Measurements from ENCODE around the gene HJV. TPM values are rescaled to one million over a fixed set of nuclear protein-coding genes. Genes with fewer than 3 reads are reported as not detected.

Gene HJV
- total and polyA plus RNA-seq, 8 donors = not detected

DNA sequence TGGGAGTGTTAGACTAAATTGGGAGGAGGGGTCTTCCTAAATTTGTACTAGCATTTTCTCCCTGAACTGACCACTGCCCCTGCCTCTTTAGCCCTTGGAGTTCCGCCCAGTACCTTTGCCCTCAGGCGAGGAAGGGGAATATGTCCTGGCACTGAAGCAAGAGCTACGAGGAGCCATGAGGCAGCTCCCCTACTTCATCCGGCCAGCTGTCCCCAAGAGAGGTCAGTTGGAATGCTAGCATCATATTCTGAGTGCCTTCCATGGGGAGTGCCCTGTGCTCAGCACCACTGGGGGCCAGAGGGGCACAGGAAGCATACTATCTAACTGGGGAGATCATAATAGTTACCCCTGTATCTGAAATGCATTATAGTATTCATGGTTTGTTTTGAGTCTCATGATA lies 46.3 kb downstream of the HJV start:
- WGBS, 5 donors = 73 to 86% (median 81%) methylated on average over 4 of the region's 4 CpGs
- peaks cover 0 to 14% (median 4%) of the 10 kb centered on the region in 4 donors for H3K36me3 ChIP-seq
- TF ChIP-seq CTCF (IDR thresholded peaks at IDR 0.05) (no peak), POLR2AphosphoS5 (IDR thresholded peaks at IDR 0.05) (no peak), EP300 (IDR thresholded peaks at IDR 0.05) (no peak), POLR2A (IDR thresholded peaks at IDR 0.05) (no peak)
- no peak overlapping the region for H3K4me3 ChIP-seq
- H3K4me1 ChIP-seq = peaks cover 27 to 34% (median 32%) of the 10 kb centered on the region in 4 donors
- intact Hi-C loops (cut with DNase I; ENCODE audit: low total_unique reads) = no loop called here
- no peaks in the 10 kb centered on the region for H3K9me3 ChIP-seq
- H3K27ac ChIP-seq = no peak overlapping the region
- no peak for DNase-seq
- no peaks in the 10 kb centered on the region for H3K27me3 ChIP-seq

DNA sequence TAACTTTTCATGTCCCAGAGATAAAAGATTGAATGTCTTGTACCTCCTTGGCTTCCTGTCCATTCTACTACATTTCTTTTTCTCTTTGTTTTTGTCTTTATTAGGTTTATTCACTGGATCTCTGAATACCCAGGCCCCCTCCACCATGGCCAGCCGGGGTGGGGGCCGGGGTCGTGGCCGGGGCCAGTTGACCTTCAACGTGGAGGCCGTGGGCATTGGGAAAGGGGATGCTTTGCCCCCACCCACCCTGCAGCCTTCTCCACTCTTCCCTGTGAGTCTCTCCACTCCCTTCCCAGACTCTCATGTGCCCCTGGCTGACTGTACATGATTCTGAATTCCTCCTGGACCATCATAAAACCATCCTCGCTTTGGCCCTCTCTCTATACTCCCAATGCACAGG lies 46.8 kb downstream of the HJV start:
- TF ChIP-seq EP300 (IDR thresholded peaks at IDR 0.05) = no peak
- no peak for TF ChIP-seq POLR2AphosphoS5 (IDR thresholded peaks at IDR 0.05)
- TF ChIP-seq CTCF (IDR thresholded peaks at IDR 0.05) = no peak
- no peak for TF ChIP-seq POLR2A (IDR thresholded peaks at IDR 0.05)
- intact Hi-C loops (cut with DNase I; ENCODE audit: low total_unique reads) = loop anchor here (5.0 kb wide), 1 partner anchor 38 kb away; no protein-coding TSS in a partner anchor
- no peak for DNase-seq

DNA sequence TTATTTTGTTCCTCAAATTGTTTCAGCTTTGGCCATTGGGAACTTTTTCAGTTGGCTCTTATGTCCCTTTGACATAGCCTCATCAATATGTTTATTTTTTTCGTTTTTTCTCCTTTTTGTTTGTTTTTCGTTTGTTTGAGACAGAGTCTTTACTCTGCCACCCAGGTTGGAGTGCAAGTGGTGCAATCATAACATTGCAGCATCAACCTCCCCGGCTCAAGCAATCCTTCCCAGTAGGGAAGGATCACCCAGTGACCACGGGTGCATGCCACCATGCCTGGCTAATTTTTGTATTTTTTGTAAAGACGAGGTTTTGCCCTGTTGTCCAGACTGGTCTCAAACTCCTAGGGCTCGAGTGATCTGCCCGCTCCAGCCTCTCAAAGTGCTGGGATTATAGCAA lies 49.0 kb downstream of the HJV start:
- no peak for TF ChIP-seq POLR2AphosphoS5 (IDR thresholded peaks at IDR 0.05)
- TF ChIP-seq EP300 (IDR thresholded peaks at IDR 0.05) = no peak
- TF ChIP-seq CTCF (IDR thresholded peaks at IDR 0.05) = no peak
- no peak for TF ChIP-seq POLR2A (IDR thresholded peaks at IDR 0.05)
- Histone ChIP-seq H3K4me3 (no peak overlapping the region), H3K27me3 (no peaks in the 10 kb centered on the region), H3K27ac (no peak overlapping the region), H3K36me3 (peaks cover 0 to 15% (median 5%) of the 10 kb centered on the region in 4 donors), H3K4me1 (peaks cover 5 to 8% (median 7%) of the 10 kb centered on the region in 4 donors), H3K9me3 (peaks cover 0 to under 1% (median 0%) of the 10 kb centered on the region in 4 donors)
- intact Hi-C loops (cut with DNase I; ENCODE audit: low total_unique reads) = loop anchor here (5.0 kb wide), 1 partner anchor 40 kb away; no protein-coding TSS in a partner anchor
- DNase-seq = no peak
- 66 to 75% (median 72%) methylated on average over 7 of the region's 7 CpGs for WGBS, 5 donors

More for the DNA sequence above, 46.8 kb downstream of the HJV start:
- Histone ChIP-seq H3K27me3 (no peaks in the 10 kb centered on the region), H3K36me3 (peaks cover 0 to 14% (median 4%) of the 10 kb centered on the region in 4 donors), H3K9me3 (no peaks in the 10 kb centered on the region), H3K4me3 (no peak overlapping the region), H3K27ac (no peak overlapping the region), H3K4me1 (peaks cover 22 to 29% (median 27%) of the 10 kb centered on the region in 4 donors)
- WGBS, 5 donors = 79 to 89% (median 82%) methylated on average over 7 of the region's 7 CpGs

Small RNAs within 50 kb of the gene (small RNA-seq; reads per million reads assigned to genes)
- 0.61 to 4.1 (median 1.4) reads per million in 4 donors for gene RNVU1-6

Other genes with a start within 250 kb of the HJV start
- 10 to 100 TPM in 4 of 5 donors, 1 to 10 TPM in 1; 7.0 to 44.1 (median 19.3) TPM for gene RNF115, start 197.6 kb downstream of the HJV start, total RNA-seq
- 1 to 10 TPM; 4.8 to 5.1 (median 4.9) TPM for gene RNF115, start 197.6 kb downstream of the HJV start, polyA plus RNA-seq
- 10 to 100 TPM in 4 of 5 donors, 1 to 10 TPM in 1; 5.3 to 34.4 (median 20.9) TPM for gene POLR3C, start 197.5 kb downstream of the HJV start, total RNA-seq
- 10 to 100 TPM; 13.8 to 24.6 (median 15.4) TPM for gene POLR3C, start 197.5 kb downstream of the HJV start, polyA plus RNA-seq
- 10 to 100 TPM in 1 of 5 donors, 1 to 10 TPM in 3, not detected in 1; 3.2 to 18.3 (median 6.6) TPM for gene NUDT17, start 176.1 kb downstream of the HJV start, total RNA-seq
- 1 to 10 TPM in 2 of 3 donors, under 1 TPM in 1; 0.61 to 3.0 (median 1.7) TPM for gene NUDT17, start 176.1 kb downstream of the HJV start, polyA plus RNA-seq
- gene PIAS3, start 162.7 kb downstream of the HJV start, total RNA-seq = 10 to 100 TPM in 4 of 5 donors, 1 to 10 TPM in 1; 4.1 to 65.9 (median 29.0) TPM
- gene PIAS3, start 162.7 kb downstream of the HJV start, polyA plus RNA-seq = 10 to 100 TPM; 11.8 to 28.9 (median 19.2) TPM
- gene ANKRD35, start 135.9 kb downstream of the HJV start, total RNA-seq = 1 to 10 TPM in 2 of 5 donors, under 1 TPM in 1, not detected in 2; 0.58 to 1.7 (median 1.2) TPM
- 1 to 10 TPM; 5.4 to 10.0 (median 5.8) TPM for gene ANKRD35, start 135.9 kb downstream of the HJV start, polyA plus RNA-seq
- 1 to 10 TPM in 4 of 5 donors, under 1 TPM in 1; 0.58 to 9.0 (median 5.5) TPM for gene ITGA10, start 111.7 kb downstream of the HJV start, total RNA-seq
- 1 to 10 TPM in 2 of 3 donors, under 1 TPM in 1; 0.37 to 2.7 (median 1.7) TPM for gene ITGA10, start 111.7 kb downstream of the HJV start, polyA plus RNA-seq
- gene PEX11B, start 103.0 kb downstream of the HJV start, total RNA-seq = 10 to 100 TPM; 15.6 to 42.3 (median 25.2) TPM
- gene PEX11B, start 103.0 kb downstream of the HJV start, polyA plus RNA-seq = 10 to 100 TPM; 23.0 to 46.6 (median 38.4) TPM
- gene RBM8A, start 94.3 kb downstream of the HJV start, total RNA-seq = 10 to 100 TPM in 4 of 5 donors, 1 to 10 TPM in 1; 9.3 to 81.3 (median 44.6) TPM
- gene RBM8A, start 94.3 kb downstream of the HJV start, polyA plus RNA-seq = 100 to 1,000 TPM in 2 of 3 donors, 10 to 100 TPM in 1; 79.3 to 113 (median 101) TPM
- 10 to 100 TPM in 3 of 5 donors, 1 to 10 TPM in 2; 5.8 to 28.4 (median 14.0) TPM for gene LIX1L, start 63.7 kb downstream of the HJV start, total RNA-seq
- 1 to 10 TPM; 7.2 to 8.2 (median 7.4) TPM for gene LIX1L, start 63.7 kb downstream of the HJV start, polyA plus RNA-seq
- 1 to 10 TPM in 1 of 5 donors, under 1 TPM in 2, not detected in 2; 0.73 to 2.6 (median 0.87) TPM for gene ANKRD34A, start 57.2 kb downstream of the HJV start, total RNA-seq
- under 1 TPM in 2 of 3 donors, not detected in 1; 0.19 to 0.45 TPM for gene ANKRD34A, start 57.2 kb downstream of the HJV start, polyA plus RNA-seq
- 100 to 1,000 TPM in 1 of 5 donors, 10 to 100 TPM in 3, 1 to 10 TPM in 1; 5.8 to 165 (median 18.9) TPM for gene POLR3GL, start 57.0 kb downstream of the HJV start, total RNA-seq
- 10 to 100 TPM; 31.4 to 53.2 (median 43.9) TPM for gene POLR3GL, start 57.0 kb downstream of the HJV start, polyA plus RNA-seq
- 1,000 to 10,000 TPM in 3 of 5 donors, 100 to 1,000 TPM in 2; 204 to 3,386 (median 1,054) TPM for gene TXNIP, start 25.2 kb downstream of the HJV start, total RNA-seq
- gene TXNIP, start 25.2 kb downstream of the HJV start, polyA plus RNA-seq = 100 to 1,000 TPM; 217 to 613 (median 334) TPM
- 1 to 10 TPM in 4 of 5 donors, under 1 TPM in 1; 0.58 to 4.1 (median 2.9) TPM for gene NBPF10, start 123.1 kb upstream of the HJV start, total RNA-seq
- gene NBPF10, start 123.1 kb upstream of the HJV start, polyA plus RNA-seq = under 1 TPM; 0.43 to 1.00 (median 0.46) TPM
- 10 to 100 TPM; 11.1 to 83.9 (median 21.3) TPM for gene NOTCH2NLA, start 207.3 kb upstream of the HJV start, total RNA-seq
- 10 to 100 TPM in 2 of 3 donors, 1 to 10 TPM in 1; 6.7 to 14.5 (median 10.3) TPM for gene NOTCH2NLA, start 207.3 kb upstream of the HJV start, polyA plus RNA-seq